Endothelial cell of umbilical vein (primary cell): Measurements from ENCODE around the gene MBTPS1.
A peak's percentile ranks its signal among the peaks of the same experiment; 100 is the strongest.

ENCODE experiments used
- EZH2 ChIP-seq: IDR thresholded peaks from 2 replicates; pipeline ENCODE4 v1.6.1; 2012; ENCODE audit warnings: borderline replicate concordance, low read depth, mild to moderate bottlenecking, moderate library complexity, low read length, inconsistent platforms; ENCODE audit not compliant: severe bottlenecking
- POLR2AphosphoS5 ChIP-seq: IDR thresholded peaks from 2 replicates; pipeline ENCODE4 v1.6.1; 2012; ENCODE audit warnings: low read depth, mild to moderate bottlenecking, control low read depth, low read length, moderate library complexity; ENCODE audit not compliant: insufficient read depth
- TF ChIP-seq, protein P1 (sequence below): IDR thresholded peaks from 2 replicates; pipeline ENCODE4 v1.6.1; 2011; ENCODE audit not compliant: insufficient read depth, insufficient read length
- TF ChIP-seq, protein P2 (sequence below), 2 donors: IDR thresholded peaks; 1 replicate in 1 of 2; 2 replicates in 1 of 2; pipeline ENCODE4 v1.5.1; 2011; ENCODE audit warnings: low read length in 2 of 2, mild to moderate bottlenecking in 2 of 2, moderate library complexity in 2 of 2, control low read depth in 1 of 2, inconsistent platforms in 1 of 2, low read depth in 1 of 2; ENCODE audit not compliant: insufficient read depth in 1 of 2; ENCODE audit errors: extremely low read depth in 1 of 2

DNA sequence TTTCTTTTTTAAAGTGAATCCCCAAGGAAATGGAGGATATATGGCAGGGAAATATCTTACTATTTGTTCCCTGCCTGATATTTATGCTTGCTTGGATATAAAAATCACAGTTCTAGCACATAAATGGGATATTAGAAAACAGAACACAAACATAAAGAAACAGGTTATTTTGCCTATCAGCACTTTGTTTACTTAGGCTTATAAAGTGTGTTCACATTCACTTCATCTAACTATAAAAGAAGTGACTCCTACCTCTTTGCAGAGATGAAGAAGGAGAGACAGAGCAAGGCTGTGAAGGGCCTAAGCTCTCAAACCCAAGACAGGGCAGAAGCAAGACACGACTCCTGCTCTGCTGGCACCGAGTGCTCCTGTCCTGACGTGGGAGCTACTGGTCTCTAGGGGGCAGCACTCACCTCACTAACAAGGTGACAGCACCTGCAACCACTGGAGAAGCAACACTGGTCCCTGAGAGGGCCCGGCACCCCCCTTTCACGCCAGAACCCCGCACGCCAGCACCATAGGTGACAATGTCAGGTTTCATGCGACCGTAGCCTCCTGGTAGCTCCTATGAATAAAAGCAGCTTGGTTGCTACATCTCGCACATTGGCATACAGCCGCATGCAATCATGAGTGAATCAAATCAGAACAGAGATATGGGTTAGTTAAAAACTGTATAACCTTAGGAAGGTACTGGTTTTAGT lies 32.0 kb downstream of the MBTPS1 start:
- TF ChIP-seq, protein P1, sequence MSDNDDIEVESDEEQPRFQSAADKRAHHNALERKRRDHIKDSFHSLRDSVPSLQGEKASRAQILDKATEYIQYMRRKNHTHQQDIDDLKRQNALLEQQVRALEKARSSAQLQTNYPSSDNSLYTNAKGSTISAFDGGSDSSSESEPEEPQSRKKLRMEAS, result no peak
- TF ChIP-seq EZH2, result no peak
- TF ChIP-seq, protein P2, sequence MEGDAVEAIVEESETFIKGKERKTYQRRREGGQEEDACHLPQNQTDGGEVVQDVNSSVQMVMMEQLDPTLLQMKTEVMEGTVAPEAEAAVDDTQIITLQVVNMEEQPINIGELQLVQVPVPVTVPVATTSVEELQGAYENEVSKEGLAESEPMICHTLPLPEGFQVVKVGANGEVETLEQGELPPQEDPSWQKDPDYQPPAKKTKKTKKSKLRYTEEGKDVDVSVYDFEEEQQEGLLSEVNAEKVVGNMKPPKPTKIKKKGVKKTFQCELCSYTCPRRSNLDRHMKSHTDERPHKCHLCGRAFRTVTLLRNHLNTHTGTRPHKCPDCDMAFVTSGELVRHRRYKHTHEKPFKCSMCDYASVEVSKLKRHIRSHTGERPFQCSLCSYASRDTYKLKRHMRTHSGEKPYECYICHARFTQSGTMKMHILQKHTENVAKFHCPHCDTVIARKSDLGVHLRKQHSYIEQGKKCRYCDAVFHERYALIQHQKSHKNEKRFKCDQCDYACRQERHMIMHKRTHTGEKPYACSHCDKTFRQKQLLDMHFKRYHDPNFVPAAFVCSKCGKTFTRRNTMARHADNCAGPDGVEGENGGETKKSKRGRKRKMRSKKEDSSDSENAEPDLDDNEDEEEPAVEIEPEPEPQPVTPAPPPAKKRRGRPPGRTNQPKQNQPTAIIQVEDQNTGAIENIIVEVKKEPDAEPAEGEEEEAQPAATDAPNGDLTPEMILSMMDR (IDR thresholded peaks at IDR 0.05; ENCODE audit: extremely low read depth in 1 of 2, insufficient read depth in 1 of 2, low read depth in 1 of 2, low read length in 2 of 2), result peak; percentile 71 to 87
- no peak for TF ChIP-seq POLR2AphosphoS5
